GM06990 (cell line): ENCODE results near the gene NEDD4L.

ENCODE experiments used
- DNase-seq: peaks from one replicate; pipeline ENCODE4 v3.0.0-alpha.2; 2011; ENCODE audit not compliant: insufficient read length; ENCODE audit errors: extremely low read depth
- H3K27me3 ChIP-seq: replicated peaks from 2 replicates; pipeline ENCODE4 v1.6.0; 2011; ENCODE audit warnings: low read length; ENCODE audit not compliant: control insufficient read depth, insufficient read depth
- H3K36me3 ChIP-seq: 2 replicates; pipeline ENCODE4 v1.5.1; 2011; ENCODE audit warnings: low read length; ENCODE audit not compliant: control insufficient read depth, insufficient read depth
- H3K4me3 ChIP-seq: replicated peaks from 2 replicates; pipeline ENCODE4 v1.5.1; 2011; ENCODE audit warnings: low read depth, mild to moderate bottlenecking, control low read depth, low read length
- CTCF ChIP-seq: IDR thresholded peaks from 2 replicates; pipeline ENCODE4 v1.5.1; 2011; ENCODE audit warnings: low read length, control low read depth, mild to moderate bottlenecking, inconsistent platforms; ENCODE audit not compliant: insufficient read depth, poor library complexity, severe bottlenecking

Gene NEDD4L

GRCh38 chr18:58367425-58368140 is 323.6 kb downstream of the NEDD4L start:
- no peak for DNase-seq
- H3K36me3 ChIP-seq = peaks cover 9% of the 10 kb centered on the region
- H3K4me3 ChIP-seq = no peak overlapping the region
- no peak for TF ChIP-seq CTCF
- H3K27me3 ChIP-seq = no peaks in the 10 kb centered on the region

GRCh38 chr18:58369616-58370015 is 325.6 kb downstream of the NEDD4L start:
- H3K27me3 ChIP-seq = no peaks in the 10 kb centered on the region
- H3K36me3 ChIP-seq = peaks cover 11% of the 10 kb centered on the region
- H3K4me3 ChIP-seq = no peak overlapping the region
- no peak for DNase-seq
- TF ChIP-seq CTCF = no peak

GRCh38 chr18:58370038-58370580 is 326.1 kb downstream of the NEDD4L start:
- DNase-seq = no peak
- H3K4me3 ChIP-seq = no peak overlapping the region
- H3K27me3 ChIP-seq = no peaks in the 10 kb centered on the region
- TF ChIP-seq CTCF = no peak
- H3K36me3 ChIP-seq = peaks cover 13% of the 10 kb centered on the region

GRCh38 chr18:58370612-58371011 is 326.6 kb downstream of the NEDD4L start:
- no peak for TF ChIP-seq CTCF
- Histone ChIP-seq H3K27me3 (no peaks in the 10 kb centered on the region), H3K4me3 (no peak overlapping the region), H3K36me3 (peaks cover 15% of the 10 kb centered on the region)
- no peak for DNase-seq

- H3K27me3 ChIP-seq = no peaks in the 10 kb centered on the region
- H3K4me3 ChIP-seq = no peak overlapping the region
- H3K36me3 ChIP-seq = peaks cover 13% of the 10 kb centered on the region
- no peak for TF ChIP-seq CTCF
- no peak for DNase-seq
Observed at GRCh38 chr18:58373481-58373880, 329.5 kb downstream of the NEDD4L start.

GRCh38 chr18:58375051-58375450 is 331.0 kb downstream of the NEDD4L start:
- Histone ChIP-seq H3K27me3 (no peaks in the 10 kb centered on the region), H3K4me3 (no peak overlapping the region), H3K36me3 (peaks cover 8% of the 10 kb centered on the region)
- DNase-seq = no peak
- TF ChIP-seq CTCF = no peak
